ENCODE data around the gene KIR3DL2. TPM values are rescaled to one million over a fixed set of nuclear protein-coding genes. Genes with fewer than 3 reads are reported as not detected.
A peak's percentile ranks its signal among the peaks of the same experiment; 100 is the strongest.
"Not testable (repeated sequence)": the region's sequence is repeated elsewhere in the genome, so short reads cannot be mapped to it uniquely, and the experiment has no call there.

The KIR3DL2 gene
- polyA plus RNA-seq, 3 donors = 0.04 to 0.15 TPM; not detected in 1

DNA sequence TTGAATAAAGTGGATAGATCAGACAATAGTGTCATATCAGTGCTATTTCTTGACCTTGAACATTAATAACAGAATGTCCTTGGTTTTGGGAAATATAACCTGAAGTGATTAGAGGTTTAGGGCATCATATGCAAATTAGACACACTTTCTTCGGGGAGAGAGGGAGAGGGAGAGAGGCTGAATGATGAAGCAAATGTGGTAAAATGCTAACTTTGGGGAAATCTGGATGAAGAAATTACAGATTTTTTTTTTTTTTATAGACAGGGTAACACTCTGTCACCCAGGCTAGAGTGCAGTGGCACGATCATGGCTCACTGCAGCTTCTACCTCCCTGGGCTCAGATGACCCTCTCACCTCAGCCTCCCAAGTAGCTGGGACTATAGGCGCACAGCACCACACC, 51.8 kb downstream of the KIR3DL2 start:
- Histone ChIP-seq H3K4me3 (replicated peaks in 1 of 3; ENCODE audit: low read depth in 2 of 3, low read length in 3 of 3) (no peak overlapping the region), H4K20me1 (ENCODE audit: insufficient read depth, low read length) (no peaks in the 10 kb centered on the region), H2AFZ (ENCODE audit: insufficient read depth, low read depth, low read length, poor library complexity, severe bottlenecking) (no peak overlapping the region), H3K9me3 (replicated peaks in 1 of 2; ENCODE audit: control insufficient read depth in 1 of 2, insufficient read depth in 1 of 2, low read length in 2 of 2) (no peaks in the 10 kb centered on the region), H3K36me3 (replicated peaks in 1 of 2; ENCODE audit: control insufficient read depth in 1 of 2, insufficient read depth in 2 of 2, low read length in 2 of 2) (no peaks in the 10 kb centered on the region), H3K79me2 (ENCODE audit: insufficient read depth, low read length) (no peaks in the 10 kb centered on the region), H3K9ac (ENCODE audit: insufficient read depth, low read length, poor library complexity, severe bottlenecking) (peak overlapping the region; percentile 41), H3K27ac (ENCODE audit: low read depth in 1 of 2, low read length in 2 of 2) (peak overlapping the region in 1 of 2 donors; percentile 89), H3K4me2 (replicated peaks; ENCODE audit: extremely low read depth, low read length, poor library complexity, severe bottlenecking) (no peak overlapping the region), H3K4me1 (ENCODE audit: control insufficient read depth in 1 of 2, insufficient read depth in 2 of 2, low read length in 2 of 2) (peaks cover 18 to 31% of the 10 kb centered on the region in 2 donors), H3K27me3 (ENCODE audit: control insufficient read depth in 2 of 2, insufficient read depth in 2 of 2, low read length in 2 of 2) (peaks cover 0 to 15% of the 10 kb centered on the region in 2 donors)
- Mint-ChIP-seq H3K4me1 (peaks cover 61% of the 10 kb centered on the region), H3K27me3 (ENCODE audit: low read depth in 3 of 3) (peaks cover 15 to 37% (median 22%) of the 10 kb centered on the region in 3 donors), H3K9me3 (peaks cover 0 to 6% (median 0%) of the 10 kb centered on the region in 7 donors), H3K36me3 (peaks cover 3 to 18% of the 10 kb centered on the region in 2 donors), H3K4me3 (no peak overlapping the region), H3K27ac (peak overlapping the region; percentile 97 to 100 (median 99))
- DNase-seq = peak in 2 of 3 donors; percentile 38 to 51
- WGBS (ENCODE audit: insufficient coverage) = 80% methylated on average over 1 of the region's 3 CpGs
- TF ChIP-seq, protein P1, sequence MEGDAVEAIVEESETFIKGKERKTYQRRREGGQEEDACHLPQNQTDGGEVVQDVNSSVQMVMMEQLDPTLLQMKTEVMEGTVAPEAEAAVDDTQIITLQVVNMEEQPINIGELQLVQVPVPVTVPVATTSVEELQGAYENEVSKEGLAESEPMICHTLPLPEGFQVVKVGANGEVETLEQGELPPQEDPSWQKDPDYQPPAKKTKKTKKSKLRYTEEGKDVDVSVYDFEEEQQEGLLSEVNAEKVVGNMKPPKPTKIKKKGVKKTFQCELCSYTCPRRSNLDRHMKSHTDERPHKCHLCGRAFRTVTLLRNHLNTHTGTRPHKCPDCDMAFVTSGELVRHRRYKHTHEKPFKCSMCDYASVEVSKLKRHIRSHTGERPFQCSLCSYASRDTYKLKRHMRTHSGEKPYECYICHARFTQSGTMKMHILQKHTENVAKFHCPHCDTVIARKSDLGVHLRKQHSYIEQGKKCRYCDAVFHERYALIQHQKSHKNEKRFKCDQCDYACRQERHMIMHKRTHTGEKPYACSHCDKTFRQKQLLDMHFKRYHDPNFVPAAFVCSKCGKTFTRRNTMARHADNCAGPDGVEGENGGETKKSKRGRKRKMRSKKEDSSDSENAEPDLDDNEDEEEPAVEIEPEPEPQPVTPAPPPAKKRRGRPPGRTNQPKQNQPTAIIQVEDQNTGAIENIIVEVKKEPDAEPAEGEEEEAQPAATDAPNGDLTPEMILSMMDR (IDR thresholded peaks at IDR 0.05) = no peak
- intact Hi-C loops (cut with micrococcal nuclease) = loop anchor here in 1 of 2 donors (5.0 kb wide), 1 partner anchor 240 kb away; the partner anchor contains the start of gene LILRB4

DNA sequence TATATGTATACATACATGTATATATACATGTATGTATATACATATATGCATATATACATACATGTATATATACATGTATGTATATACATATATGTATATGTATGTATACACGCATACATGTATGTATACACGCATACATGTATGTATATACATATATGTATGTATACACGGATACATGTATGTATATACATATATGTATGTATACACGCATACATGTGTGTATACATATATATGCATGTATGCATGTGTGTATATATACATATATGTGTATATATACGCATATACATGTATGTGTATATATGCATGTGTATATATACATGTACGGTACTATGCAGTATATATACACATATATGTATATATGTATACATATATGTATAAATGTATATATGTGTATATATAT, 53.1 kb downstream of the KIR3DL2 start:
- Histone ChIP-seq H3K4me3 (replicated peaks in 1 of 3; ENCODE audit: low read depth in 2 of 3, low read length in 3 of 3) (no peak overlapping the region), H3K27me3 (ENCODE audit: control insufficient read depth in 2 of 2, insufficient read depth in 2 of 2, low read length in 2 of 2) (peaks cover 0 to 15% of the 10 kb centered on the region in 2 donors), H3K27ac (ENCODE audit: low read depth in 1 of 2, low read length in 2 of 2) (no peak overlapping the region), H3K4me1 (ENCODE audit: control insufficient read depth in 1 of 2, insufficient read depth in 2 of 2, low read length in 2 of 2) (peaks cover 18 to 31% of the 10 kb centered on the region in 2 donors), H3K4me2 (replicated peaks; ENCODE audit: extremely low read depth, low read length, poor library complexity, severe bottlenecking) (no peak overlapping the region), H2AFZ (ENCODE audit: insufficient read depth, low read depth, low read length, poor library complexity, severe bottlenecking) (no peak overlapping the region), H3K9ac (ENCODE audit: insufficient read depth, low read length, poor library complexity, severe bottlenecking) (no peak overlapping the region), H4K20me1 (ENCODE audit: insufficient read depth, low read length) (no peaks in the 10 kb centered on the region), H3K79me2 (ENCODE audit: insufficient read depth, low read length) (no peaks in the 10 kb centered on the region), H3K9me3 (replicated peaks in 1 of 2; ENCODE audit: control insufficient read depth in 1 of 2, insufficient read depth in 1 of 2, low read length in 2 of 2) (no peaks in the 10 kb centered on the region), H3K36me3 (replicated peaks in 1 of 2; ENCODE audit: control insufficient read depth in 1 of 2, insufficient read depth in 2 of 2, low read length in 2 of 2) (no peaks in the 10 kb centered on the region)
- no CpG with 5 or more reads among the region's 6 CpGs for WGBS (ENCODE audit: insufficient coverage)
- Mint-ChIP-seq H3K27ac (no peak overlapping the region), H3K4me1 (peaks cover 48% of the 10 kb centered on the region), H3K4me3 (no peak overlapping the region), H3K9me3 (peaks cover 0 to 6% (median 0%) of the 10 kb centered on the region in 7 donors), H3K27me3 (ENCODE audit: low read depth in 3 of 3) (peaks cover 15 to 34% (median 19%) of the 10 kb centered on the region in 3 donors), H3K36me3 (peaks cover 3 to 14% of the 10 kb centered on the region in 2 donors)
- DNase-seq = no peak
- TF ChIP-seq, protein P1 (IDR thresholded peaks at IDR 0.05) = no peak
- intact Hi-C loops (cut with micrococcal nuclease) = loop anchor here in 1 of 2 donors (5.0 kb wide), 1 partner anchor 241 kb away; the partner anchor contains the start of gene LILRB4

DNA sequence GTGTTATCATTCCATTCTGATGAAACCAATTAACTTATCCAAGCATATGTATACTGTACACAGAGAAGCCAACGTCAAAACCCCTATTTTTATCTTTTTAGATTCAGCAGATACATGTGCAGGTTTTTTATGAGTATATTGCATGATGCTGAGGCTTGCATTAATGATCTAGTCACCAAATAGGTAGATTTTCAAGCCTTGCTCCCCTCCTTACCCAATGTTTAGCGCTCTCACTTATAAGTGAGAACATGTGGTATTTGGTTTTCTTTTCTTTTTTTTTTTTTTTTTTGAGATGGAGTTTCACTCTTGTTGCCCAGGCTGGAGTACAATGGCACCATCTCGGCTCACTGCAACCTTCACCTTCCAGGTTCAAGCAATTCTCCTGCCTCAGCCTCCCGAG, 54.0 kb downstream of the KIR3DL2 start:
- Mint-ChIP-seq H3K4me1 (peaks cover 40% of the 10 kb centered on the region), H3K27me3 (ENCODE audit: low read depth in 3 of 3) (peaks cover 13 to 27% (median 17%) of the 10 kb centered on the region in 3 donors)
- not testable (repeated sequence) for H3K27ac Mint-ChIP-seq; H3K4me3 ChIP-seq (replicated peaks in 1 of 3; ENCODE audit: low read depth in 2 of 3, low read length in 3 of 3); H3K27ac ChIP-seq (ENCODE audit: low read depth in 1 of 2, low read length in 2 of 2); H3K4me3 Mint-ChIP-seq; H3K9me3 Mint-ChIP-seq; H3K4me2 ChIP-seq (replicated peaks; ENCODE audit: extremely low read depth, low read length, poor library complexity, severe bottlenecking); H3K79me2 ChIP-seq (ENCODE audit: insufficient read depth, low read length); DNase-seq; H4K20me1 ChIP-seq (ENCODE audit: insufficient read depth, low read length); H3K9ac ChIP-seq (ENCODE audit: insufficient read depth, low read length, poor library complexity, severe bottlenecking); H3K36me3 ChIP-seq (replicated peaks in 1 of 2; ENCODE audit: control insufficient read depth in 1 of 2, insufficient read depth in 2 of 2, low read length in 2 of 2); H2AFZ ChIP-seq (ENCODE audit: insufficient read depth, low read depth, low read length, poor library complexity, severe bottlenecking); H3K36me3 Mint-ChIP-seq; H3K9me3 ChIP-seq (replicated peaks in 1 of 2; ENCODE audit: control insufficient read depth in 1 of 2, insufficient read depth in 1 of 2, low read length in 2 of 2)
- no CpG with 5 or more reads among the region's 4 CpGs for WGBS (ENCODE audit: insufficient coverage)
- Histone ChIP-seq H3K4me1 (ENCODE audit: control insufficient read depth in 1 of 2, insufficient read depth in 2 of 2, low read length in 2 of 2) (peaks cover 18 to 31% of the 10 kb centered on the region in 2 donors), H3K27me3 (ENCODE audit: control insufficient read depth in 2 of 2, insufficient read depth in 2 of 2, low read length in 2 of 2) (peaks cover 0 to 15% of the 10 kb centered on the region in 2 donors)
- intact Hi-C loops (cut with micrococcal nuclease) = loop anchor here in 1 of 2 donors (5.0 kb wide), 1 partner anchor 242 kb away; the partner anchor contains the start of gene LILRB4

Data from CD14-positive monocyte (primary cell).